Bronchial epithelial cell (primary cell): Measurements from ENCODE around the gene CAPRIN2. TPM values are rescaled to one million over a fixed set of nuclear protein-coding genes. Genes with fewer than 3 reads are reported as not detected.

ENCODE experiments used
- DNase-seq: peaks from one replicate; pipeline ENCODE4 v3.0.0-alpha.2; 2010; ENCODE audit warnings: low read depth
- FAIRE-seq: peaks from 2 replicates; lab custom pipeline; 2011; peaks lifted over from hg19 to GRCh38; lab: Jason Lieb, UNC
- H3K27me3 ChIP-seq: 2 replicates; pipeline ENCODE4 v1.5.1; 2011; ENCODE audit warnings: low read length; ENCODE audit not compliant: control insufficient read depth, insufficient read depth
- H3K36me3 ChIP-seq: 2 replicates; pipeline ENCODE4 v1.5.1; 2011; ENCODE audit warnings: low read length; ENCODE audit not compliant: control insufficient read depth, insufficient read depth
- H3K4me3 ChIP-seq: 2 replicates; pipeline ENCODE4 v1.5.1; 2011; ENCODE audit warnings: mild to moderate bottlenecking, low read depth, low read length, control low read depth
- CTCF ChIP-seq: IDR thresholded peaks from 2 replicates; pipeline ENCODE4 v1.5.1; 2011; ENCODE audit warnings: mild to moderate bottlenecking, moderate library complexity, low read length, control low read depth, inconsistent platforms; ENCODE audit not compliant: insufficient read depth, severe bottlenecking
- total RNA-seq: library from RNA; depleted of rRNA; stranded (reverse); fragments of >200 nt; gene quantifications from 2 replicates; pipeline ENCODE4 v1.2.1, GENCODE V29; 2014

Gene CAPRIN2
- total RNA-seq, 1 donor from 2014 or later = 31.9 TPM

DNA sequence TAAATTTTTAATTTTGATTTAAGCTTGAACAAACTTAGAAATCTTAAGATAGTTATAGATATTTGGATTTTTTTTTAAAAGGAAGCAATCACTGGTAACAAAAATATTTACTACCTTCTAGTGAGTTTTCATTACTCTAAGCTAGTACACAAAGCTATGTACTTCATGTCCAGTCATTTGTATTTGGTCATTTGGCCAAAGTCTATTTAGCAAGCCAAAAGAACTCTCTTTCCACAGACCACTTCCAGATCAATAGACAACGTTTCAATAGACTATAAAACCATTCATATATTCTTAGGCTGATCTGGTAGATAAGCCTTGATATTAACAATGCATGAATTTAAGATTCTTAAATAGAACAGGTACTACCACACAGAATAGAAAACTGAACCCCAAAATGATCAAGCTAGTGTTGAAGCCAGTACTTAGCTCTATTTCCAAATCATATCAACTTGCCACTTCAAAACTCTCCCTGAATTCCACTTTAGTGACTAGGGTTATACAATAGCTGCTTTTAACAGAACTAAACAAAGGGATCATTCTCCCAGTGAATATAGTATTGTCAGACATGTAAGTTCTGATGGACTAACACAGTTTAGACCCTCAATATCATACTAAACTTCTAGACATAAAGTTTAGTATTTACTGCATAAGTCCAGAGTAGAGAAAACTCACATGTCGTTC is 21.7 kb downstream of the CAPRIN2 start:
- Histone ChIP-seq H3K27me3 (no peaks in the 10 kb centered on the region), H3K4me3 (no peak overlapping the region), H3K36me3 (peaks cover 5% of the 10 kb centered on the region)
- no peak for TF ChIP-seq CTCF
- FAIRE-seq = no peak
- DNase-seq = no peak

DNA sequence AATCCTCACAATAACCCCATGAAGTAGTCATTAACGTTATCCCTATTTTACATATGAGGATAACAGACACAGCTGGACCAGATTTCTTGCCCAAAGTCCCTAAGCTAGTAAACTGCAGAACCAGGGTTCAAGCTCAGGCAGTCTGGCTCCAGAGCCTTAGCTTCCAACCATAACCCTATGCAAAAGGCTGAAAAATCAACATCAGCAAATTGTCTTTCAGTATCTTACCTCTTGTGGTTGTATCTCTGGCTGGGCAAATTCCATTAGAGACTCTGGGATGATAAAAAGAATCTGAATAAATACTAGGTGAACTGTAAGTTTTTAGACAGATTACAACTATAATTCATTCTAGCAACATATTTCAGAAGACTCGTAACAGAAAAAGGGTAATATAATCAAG is 24.7 kb downstream of the CAPRIN2 start:
- no peak for DNase-seq
- no peak for FAIRE-seq
- Histone ChIP-seq H3K27me3 (no peaks in the 10 kb centered on the region), H3K4me3 (no peak overlapping the region), H3K36me3 (peaks cover 2% of the 10 kb centered on the region)
- no peak for TF ChIP-seq CTCF

- DNase-seq (no peak), FAIRE-seq (peak; percentile 28)
- no peak for TF ChIP-seq CTCF
- Histone ChIP-seq H3K36me3 (peaks cover 5% of the 10 kb centered on the region), H3K27me3 (no peaks in the 10 kb centered on the region), H3K4me3 (no peak overlapping the region)
Measured at GRCh38 chr12:30729547-30729946, 25.2 kb downstream of the CAPRIN2 start.

DNA sequence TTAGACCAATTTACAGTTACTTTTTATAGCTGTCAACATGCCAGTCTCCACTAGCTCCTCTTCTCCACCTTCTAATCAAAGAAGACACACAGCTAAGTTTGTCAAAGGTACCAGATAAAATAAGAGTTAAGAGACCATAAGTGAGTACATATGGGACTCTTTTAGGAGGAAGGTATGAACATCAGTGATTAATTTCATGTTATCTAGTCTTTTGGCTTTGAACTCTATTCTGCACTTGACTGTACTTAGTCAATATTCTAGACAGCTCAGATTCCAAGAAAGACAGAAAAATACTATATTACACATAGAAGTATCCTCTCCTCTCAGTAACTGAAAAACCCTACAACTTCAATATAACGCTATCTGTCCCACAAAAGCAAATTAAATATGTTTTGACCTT is 28.1 kb downstream of the CAPRIN2 start:
- Histone ChIP-seq H3K36me3 (peaks cover 3% of the 10 kb centered on the region), H3K27me3 (no peaks in the 10 kb centered on the region), H3K4me3 (no peak overlapping the region)
- TF ChIP-seq CTCF = no peak
- DNase-seq (no peak), FAIRE-seq (no peak)

GRCh38 chr12:30725739-30726138 is 29.0 kb downstream of the CAPRIN2 start:
- H3K4me3 ChIP-seq = no peak overlapping the region
- FAIRE-seq (no peak), DNase-seq (peak; percentile 90)
- no peaks in the 10 kb centered on the region for H3K27me3 ChIP-seq
- no peak for TF ChIP-seq CTCF
- peaks cover 6% of the 10 kb centered on the region for H3K36me3 ChIP-seq

DNA sequence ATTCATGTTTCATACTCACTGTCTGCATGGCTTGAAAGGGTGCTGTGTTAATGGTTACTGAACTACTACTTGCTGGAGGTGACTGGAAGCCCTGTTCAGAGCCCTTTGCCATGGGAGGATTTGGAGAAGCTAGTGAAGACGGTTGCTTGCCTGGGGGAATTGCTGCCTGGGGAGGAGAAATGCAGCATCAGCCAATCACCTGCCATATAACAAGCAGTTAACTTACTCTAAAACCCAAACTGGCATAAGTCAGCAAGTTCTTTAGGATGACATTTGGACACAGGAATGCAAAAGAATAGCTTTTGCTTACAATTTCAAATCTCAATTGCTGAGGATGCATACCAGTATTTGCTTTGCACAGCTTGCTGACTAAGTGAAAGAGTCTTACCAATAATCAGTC is 35.7 kb downstream of the CAPRIN2 start:
- Histone ChIP-seq H3K36me3 (peaks cover 9% of the 10 kb centered on the region), H3K27me3 (no peaks in the 10 kb centered on the region), H3K4me3 (no peak overlapping the region)
- FAIRE-seq = no peak
- TF ChIP-seq CTCF = no peak
- DNase-seq = peak; percentile 43
